HG03095 (cell line): ENCODE data around the gene TBC1D16.
"Not testable (repeated sequence)": the region's sequence is repeated elsewhere in the genome, so short reads cannot be mapped to it uniquely, and the experiment has no call there.

ENCODE experiments used
- ATAC-seq: cut with Tn5 transposase; IDR thresholded peaks from one replicate; pipeline ENCODE4 v1.9.1; 2021; ENCODE audit warnings: moderate library complexity; ENCODE audit not compliant: unreplicated experiment

TBC1D16 gene

GRCh38 chr17:80006339-80006720 is 29.3 kb downstream of the TBC1D16 start:
- no peak for ATAC-seq

- no peak for ATAC-seq
These were observed 30.0 kb downstream of the TBC1D16 start for GRCh38 chr17:80005360-80006338.

- no peak for ATAC-seq
These were observed 31.7 kb downstream of the TBC1D16 start for GRCh38 chr17:80003969-80004368.

GRCh38 chr17:80002690-80003490 is 32.8 kb downstream of the TBC1D16 start:
- no peak for ATAC-seq

- no peak for ATAC-seq
These were observed 33.5 kb downstream of the TBC1D16 start for GRCh38 chr17:80002070-80002641.

GRCh38 chr17:80000981-80001775 is 34.5 kb downstream of the TBC1D16 start:
- ATAC-seq = no peak

- ATAC-seq = no peak
These were observed 35.5 kb downstream of the TBC1D16 start for GRCh38 chr17:80000136-80000535.

GRCh38 chr17:79997011-79997660 is 38.5 kb downstream of the TBC1D16 start:
- ATAC-seq = no peak

- ATAC-seq = no peak
These were observed 39.4 kb downstream of the TBC1D16 start for GRCh38 chr17:79996291-79996690.

- ATAC-seq = no peak
These were observed 40.0 kb downstream of the TBC1D16 start for GRCh38 chr17:79995696-79996095.

GRCh38 chr17:79994602-79995001 is 41.1 kb downstream of the TBC1D16 start:
- ATAC-seq = no peak

- ATAC-seq = not testable (repeated sequence)
These were observed 41.5 kb downstream of the TBC1D16 start for GRCh38 chr17:79994228-79994569.

- no peak for ATAC-seq
These were observed 42.1 kb downstream of the TBC1D16 start for GRCh38 chr17:79993390-79994227.

GRCh38 chr17:79992649-79993389 is 42.9 kb downstream of the TBC1D16 start:
- no peak for ATAC-seq

- no peak for ATAC-seq
These were observed 43.6 kb downstream of the TBC1D16 start for GRCh38 chr17:79991924-79992648.

- ATAC-seq = no peak
These were observed 44.3 kb downstream of the TBC1D16 start for GRCh38 chr17:79991140-79991923.

- ATAC-seq = no peak
These were observed 45.0 kb downstream of the TBC1D16 start for GRCh38 chr17:79990704-79991103.
